Measurements from ENCODE around the gene SLC38A9. TPM values are rescaled to one million over a fixed set of nuclear protein-coding genes. Genes with fewer than 3 reads are reported as not detected.

The SLC38A9 gene
- polyA plus RNA-seq, 1 of the 3 experiments (the other 2 are of a cell fraction) = 6.9 TPM

GRCh38 chr5:55622460-55622859 is 89.7 kb downstream of the SLC38A9 start:
- no peak for TF ChIP-seq USF2 (IDR thresholded peaks at IDR 0.05; ENCODE audit: borderline replicate concordance, low read depth, low read length)
- TF ChIP-seq RXRA (IDR thresholded peaks at IDR 0.05; ENCODE audit: borderline replicate concordance, low read depth) = no peak
- TF ChIP-seq EZH2phosphoT487 (IDR thresholded peaks at IDR 0.05; ENCODE audit: borderline replicate concordance, low read depth) = no peak
- TF ChIP-seq CTCF (IDR thresholded peaks at IDR 0.05) = no peak
- TF ChIP-seq MXI1 (IDR thresholded peaks at IDR 0.05; ENCODE audit: low read depth, low read length) = no peak
- TF ChIP-seq YY1 (IDR thresholded peaks at IDR 0.05; ENCODE audit: low read depth) = no peak
- no peak for TF ChIP-seq TCF12 (IDR thresholded peaks at IDR 0.05)
- no peak for TF ChIP-seq TEAD4 (IDR thresholded peaks at IDR 0.05; ENCODE audit: borderline replicate concordance, insufficient read depth)
- no peak for TF ChIP-seq RAD21 (IDR thresholded peaks at IDR 0.05; ENCODE audit: low read length)
- TF ChIP-seq SIN3A (IDR thresholded peaks at IDR 0.05; ENCODE audit: borderline replicate concordance, low read depth, low read length) = no peak
- TF ChIP-seq RFX5 (IDR thresholded peaks at IDR 0.05; ENCODE audit: low read length) = no peak
- TF ChIP-seq PBX3 (IDR thresholded peaks at IDR 0.05) = no peak
- no peak for TF ChIP-seq GATA2 (CRISPR knock-in tag; IDR thresholded peaks at IDR 0.05)
- no peak for TF ChIP-seq FOXM1 (IDR thresholded peaks at IDR 0.05; ENCODE audit: low read depth)
- no peak for TF ChIP-seq MEF2A (IDR thresholded peaks at IDR 0.05; ENCODE audit: borderline replicate concordance, low read depth)
- no peak for TF ChIP-seq NFIC (IDR thresholded peaks at IDR 0.05; ENCODE audit: borderline replicate concordance)
- POLR2A ChIA-PET = no interaction called here
- H4K20me1 ChIP-seq (ENCODE audit: insufficient read depth) = no peaks in the 10 kb centered on the region

More at GRCh38 chr5:55622460-55622859, 89.7 kb downstream of the SLC38A9 start:
- Histone ChIP-seq H3K27ac (ENCODE audit: low read depth in 2 of 2, low read length in 1 of 2) (no peak overlapping the region), H2AFZ (ENCODE audit: low read depth) (no peak overlapping the region), H3K4me1 (ENCODE audit: control insufficient read depth in 1 of 2, insufficient read depth in 2 of 2, low read depth in 1 of 2, low read length in 1 of 2) (peaks cover 7 to 14% of the 10 kb centered on the region in 2 experiments; a peak in 3 of 4 replicates), H3K4me2 (no peak overlapping the region), H3K9me3 (no peaks in the 10 kb centered on the region), H3K4me3 (ENCODE audit: low read depth in 2 of 2, low read length in 1 of 2) (no peak overlapping the region), H3K36me3 (replicated peaks in 1 of 2; ENCODE audit: control insufficient read depth in 1 of 2, insufficient read depth in 2 of 2, low read length in 1 of 2) (no peaks in the 10 kb centered on the region), H3K9me2 (no peaks in the 10 kb centered on the region), H3K27me3 (ENCODE audit: insufficient read depth) (no peaks in the 10 kb centered on the region), H3F3A (replicated peaks; ENCODE audit: insufficient read depth) (peaks cover 10% of the 10 kb centered on the region), H3K9ac (no peak overlapping the region), H3K79me2 (ENCODE audit: insufficient read depth) (no peaks in the 10 kb centered on the region)
- CTCF ChIA-PET = no interaction called here
- 100% methylated on average over 2 of the region's 2 CpGs for WGBS (ENCODE audit: low lambda C conversion rate)
- no peak for DNase-seq
